Neural progenitor cell (in vitro differentiated cells): ENCODE results near the gene RBM34.

ENCODE experiments used
- EZH2 ChIP-seq: fragments of 200-600 bp; sonication (generic); IDR thresholded peaks from 2 replicates; pipeline ENCODE4 v1.6.1; 2017; ENCODE audit warnings: antibody characterized with exemption, mild to moderate bottlenecking, moderate library complexity
- EZH2phosphoT487 ChIP-seq: fragments of 200-600 bp; sonication (generic); IDR thresholded peaks from 2 replicates; pipeline ENCODE4 v1.6.1; 2017; ENCODE audit warnings: antibody characterized with exemption
- TF ChIP-seq, protein P1 (sequence below): fragments of 200-600 bp; sonication (generic); IDR thresholded peaks from 2 replicates; pipeline ENCODE4 v1.5.1; 2017; ENCODE audit warnings: antibody characterized with exemption, mild to moderate bottlenecking

GRCh38 chr1:235101558-235102258 lies 59.3 kb downstream of the RBM34 start:
- TF ChIP-seq EZH2: no peak
- TF ChIP-seq, protein P1, sequence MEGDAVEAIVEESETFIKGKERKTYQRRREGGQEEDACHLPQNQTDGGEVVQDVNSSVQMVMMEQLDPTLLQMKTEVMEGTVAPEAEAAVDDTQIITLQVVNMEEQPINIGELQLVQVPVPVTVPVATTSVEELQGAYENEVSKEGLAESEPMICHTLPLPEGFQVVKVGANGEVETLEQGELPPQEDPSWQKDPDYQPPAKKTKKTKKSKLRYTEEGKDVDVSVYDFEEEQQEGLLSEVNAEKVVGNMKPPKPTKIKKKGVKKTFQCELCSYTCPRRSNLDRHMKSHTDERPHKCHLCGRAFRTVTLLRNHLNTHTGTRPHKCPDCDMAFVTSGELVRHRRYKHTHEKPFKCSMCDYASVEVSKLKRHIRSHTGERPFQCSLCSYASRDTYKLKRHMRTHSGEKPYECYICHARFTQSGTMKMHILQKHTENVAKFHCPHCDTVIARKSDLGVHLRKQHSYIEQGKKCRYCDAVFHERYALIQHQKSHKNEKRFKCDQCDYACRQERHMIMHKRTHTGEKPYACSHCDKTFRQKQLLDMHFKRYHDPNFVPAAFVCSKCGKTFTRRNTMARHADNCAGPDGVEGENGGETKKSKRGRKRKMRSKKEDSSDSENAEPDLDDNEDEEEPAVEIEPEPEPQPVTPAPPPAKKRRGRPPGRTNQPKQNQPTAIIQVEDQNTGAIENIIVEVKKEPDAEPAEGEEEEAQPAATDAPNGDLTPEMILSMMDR: no peak
- no peak for TF ChIP-seq EZH2phosphoT487
